ENCODE data around the gene KCNJ5.

The KCNJ5 gene

DNA sequence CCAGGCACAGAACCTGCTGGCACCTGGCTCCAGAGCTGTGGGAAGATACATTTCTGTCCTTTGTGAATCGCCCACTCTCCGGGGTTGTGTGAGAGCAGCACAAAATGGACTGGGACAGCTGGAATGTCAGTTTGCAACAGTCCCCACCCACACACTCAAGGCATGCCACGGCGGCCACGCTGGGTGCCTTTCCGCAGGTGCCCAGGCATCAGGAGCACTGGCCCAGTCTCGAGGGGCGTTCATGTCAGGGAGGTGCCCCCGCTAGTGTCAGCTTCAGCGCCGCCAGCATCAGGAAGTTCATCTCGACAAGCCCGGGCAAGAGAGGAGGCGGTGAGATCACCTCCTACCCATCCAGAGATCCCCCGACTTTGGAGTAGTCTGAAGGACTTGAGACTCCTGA is 49.4 kb downstream of the KCNJ5 start:
- Histone ChIP-seq H3K27ac (ENCODE audit: low read length, poor library complexity, severe bottlenecking) (no peak overlapping the region), H2BK12ac (ENCODE audit: low read length in 2 of 2) (no peak overlapping the region), H2BK5ac (ENCODE audit: low read depth, low read length, poor library complexity, severe bottlenecking) (peak overlapping the region; percentile 14), H4K8ac (ENCODE audit: low read length) (no peak overlapping the region), H3K14ac (ENCODE audit: low read length in 2 of 2) (no peak overlapping the region), H3K9ac (ENCODE audit: low read length) (no peak overlapping the region), H3K36me3 (ENCODE audit: control insufficient read depth in 1 of 2, insufficient read depth in 2 of 2, low read depth in 1 of 2, low read length in 2 of 2) (no peaks in the 10 kb centered on the region), H3K9me3 (ENCODE audit: control insufficient read depth, low read length) (no peaks in the 10 kb centered on the region), H3K18ac (ENCODE audit: low read depth in 1 of 2, low read length in 2 of 2) (no peak overlapping the region), H3K23ac (ENCODE audit: low read length in 2 of 2) (no peak overlapping the region), H3K4ac (ENCODE audit: low read depth in 1 of 2, low read length in 2 of 2) (no peak overlapping the region), H2BK15ac (ENCODE audit: low read depth, poor library complexity, severe bottlenecking) (peak overlapping the region; percentile 15), H3K4me1 (ENCODE audit: control insufficient read depth, insufficient read depth, low read depth, low read length) (peaks cover 6% of the 10 kb centered on the region), H3K4me3 (ENCODE audit: insufficient read depth in 1 of 2, low read depth in 1 of 2, low read length in 2 of 2) (no peak overlapping the region), H2AK5ac (ENCODE audit: low read length, severe bottlenecking) (no peak overlapping the region), H3K27me3 (ENCODE audit: control insufficient read depth in 1 of 2, insufficient read depth in 1 of 2, low read length in 2 of 2) (peaks cover 45 to 70% of the 10 kb centered on the region in 2 experiments), H2AFZ (ENCODE audit: low read depth, low read length) (no peak overlapping the region), H2BK120ac (ENCODE audit: low read depth, low read length) (no peak overlapping the region), H3K79me1 (replicated peaks; ENCODE audit: low read length, poor library complexity, severe bottlenecking) (no peaks in the 10 kb centered on the region), H3K4me2 (ENCODE audit: low read length, poor library complexity, severe bottlenecking) (no peak overlapping the region), H4K91ac (ENCODE audit: low read length) (peak overlapping the region; percentile 56)
- no peak for DNase-seq
- WGBS = 96% methylated on average over 11 of the region's 15 CpGs

DNA sequence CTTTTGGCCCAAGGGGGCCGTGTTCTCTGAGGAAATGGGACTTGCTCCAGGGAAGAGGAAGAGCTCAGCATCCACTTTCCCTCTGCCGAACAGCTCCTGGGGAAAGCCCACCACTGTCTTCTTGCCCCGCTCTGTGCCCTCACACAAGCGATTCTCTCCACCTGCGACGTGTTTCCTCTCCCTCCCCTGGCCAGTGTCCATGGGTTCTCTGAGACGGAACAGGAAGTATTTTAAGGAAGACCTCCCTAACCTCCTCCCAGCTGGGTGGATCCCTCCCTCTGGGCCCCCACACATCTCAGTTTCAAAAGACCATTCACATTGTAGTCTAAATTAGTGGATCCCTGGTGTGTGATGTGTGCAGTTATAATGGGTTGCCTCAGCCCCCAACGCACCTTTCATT is 50.0 kb downstream of the KCNJ5 start:
- Histone ChIP-seq H3K36me3 (ENCODE audit: control insufficient read depth in 1 of 2, insufficient read depth in 2 of 2, low read depth in 1 of 2, low read length in 2 of 2) (no peaks in the 10 kb centered on the region), H4K91ac (ENCODE audit: low read length) (no peak overlapping the region), H3K4me3 (ENCODE audit: insufficient read depth in 1 of 2, low read depth in 1 of 2, low read length in 2 of 2) (no peak overlapping the region), H2BK5ac (ENCODE audit: low read depth, low read length, poor library complexity, severe bottlenecking) (peak overlapping the region; percentile 14), H3K79me1 (replicated peaks; ENCODE audit: low read length, poor library complexity, severe bottlenecking) (no peaks in the 10 kb centered on the region), H3K23ac (ENCODE audit: low read length in 2 of 2) (no peak overlapping the region), H3K4me1 (ENCODE audit: control insufficient read depth, insufficient read depth, low read depth, low read length) (peaks cover 6% of the 10 kb centered on the region), H3K14ac (ENCODE audit: low read length in 2 of 2) (no peak overlapping the region), H2AK5ac (ENCODE audit: low read length, severe bottlenecking) (no peak overlapping the region), H3K27me3 (ENCODE audit: control insufficient read depth in 1 of 2, insufficient read depth in 1 of 2, low read length in 2 of 2) (peaks cover 45 to 70% of the 10 kb centered on the region in 2 experiments), H3K18ac (ENCODE audit: low read depth in 1 of 2, low read length in 2 of 2) (no peak overlapping the region), H3K9ac (ENCODE audit: low read length) (no peak overlapping the region), H3K4me2 (ENCODE audit: low read length, poor library complexity, severe bottlenecking) (no peak overlapping the region), H2AFZ (ENCODE audit: low read depth, low read length) (no peak overlapping the region), H2BK12ac (ENCODE audit: low read length in 2 of 2) (no peak overlapping the region), H3K9me3 (ENCODE audit: control insufficient read depth, low read length) (no peaks in the 10 kb centered on the region), H3K27ac (ENCODE audit: low read length, poor library complexity, severe bottlenecking) (no peak overlapping the region), H2BK15ac (ENCODE audit: low read depth, poor library complexity, severe bottlenecking) (no peak overlapping the region), H3K4ac (ENCODE audit: low read depth in 1 of 2, low read length in 2 of 2) (no peak overlapping the region), H2BK120ac (ENCODE audit: low read depth, low read length) (no peak overlapping the region), H4K8ac (ENCODE audit: low read length) (no peak overlapping the region)
- DNase-seq = no peak
- 87% methylated on average over 8 of the region's 8 CpGs for WGBS

DNA sequence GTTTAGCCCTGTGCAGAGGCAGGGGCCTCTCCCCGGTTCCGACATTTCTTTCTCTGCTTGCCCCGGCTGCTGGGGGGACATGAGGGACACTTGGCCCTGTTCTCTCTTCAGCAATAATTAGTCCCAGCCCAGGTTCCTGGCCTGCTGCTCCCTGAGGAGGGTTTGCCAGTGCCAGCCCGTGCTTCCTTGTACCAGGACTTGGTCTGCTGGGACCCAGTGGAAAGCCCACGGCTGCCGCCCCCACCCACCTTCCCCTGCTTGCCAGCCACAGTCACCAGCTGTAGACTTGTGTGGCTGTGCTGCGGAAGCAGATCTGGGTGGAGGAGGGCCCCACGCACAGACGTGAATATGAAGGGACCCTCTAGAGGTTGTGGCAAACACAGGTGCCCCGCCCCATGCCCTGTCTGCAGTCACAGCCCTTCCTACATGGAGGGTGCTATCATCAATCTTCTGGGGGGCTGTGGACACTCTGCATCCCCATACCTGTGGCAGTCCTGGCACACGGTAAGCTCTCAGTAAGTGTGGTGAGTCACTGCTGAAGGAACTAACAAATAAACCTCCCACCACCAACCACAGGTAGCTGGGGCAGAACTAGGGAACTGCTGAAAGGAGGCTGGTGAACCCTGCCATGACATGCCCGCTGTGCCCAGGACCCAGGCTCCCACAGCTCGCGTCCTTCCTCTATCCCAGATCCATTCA is 50.6 kb downstream of the KCNJ5 start:
- no peak overlapping the region for H2AFZ ChIP-seq (ENCODE audit: low read depth, low read length)
- peaks cover 6% of the 10 kb centered on the region for H3K4me1 ChIP-seq (ENCODE audit: control insufficient read depth, insufficient read depth, low read depth, low read length)
- H4K8ac ChIP-seq (ENCODE audit: low read length) = no peak overlapping the region
- H4K91ac ChIP-seq (ENCODE audit: low read length) = peak overlapping the region; percentile 40
- no peaks in the 10 kb centered on the region for H3K79me1 ChIP-seq (replicated peaks; ENCODE audit: low read length, poor library complexity, severe bottlenecking)
- DNase-seq = no peak
- H3K18ac ChIP-seq (ENCODE audit: low read depth in 1 of 2, low read length in 2 of 2) = no peak overlapping the region
- no peak overlapping the region for H2AK5ac ChIP-seq (ENCODE audit: low read length, severe bottlenecking)
- H2BK5ac ChIP-seq (ENCODE audit: low read depth, low read length, poor library complexity, severe bottlenecking) = no peak overlapping the region
- WGBS = 88% methylated on average over 11 of the region's 14 CpGs
- no peak overlapping the region for H3K4me2 ChIP-seq (ENCODE audit: low read length, poor library complexity, severe bottlenecking)
- no peak overlapping the region for H2BK12ac ChIP-seq (ENCODE audit: low read length in 2 of 2)
- H2BK120ac ChIP-seq (ENCODE audit: low read depth, low read length) = no peak overlapping the region
- no peak overlapping the region for H3K27ac ChIP-seq (ENCODE audit: low read length, poor library complexity, severe bottlenecking)
- H3K23ac ChIP-seq (ENCODE audit: low read length in 2 of 2) = no peak overlapping the region
- H3K9ac ChIP-seq (ENCODE audit: low read length) = no peak overlapping the region
- H3K9me3 ChIP-seq (ENCODE audit: control insufficient read depth, low read length) = no peaks in the 10 kb centered on the region
- H3K14ac ChIP-seq (ENCODE audit: low read length in 2 of 2) = no peak overlapping the region
- H3K4ac ChIP-seq (ENCODE audit: low read depth in 1 of 2, low read length in 2 of 2) = no peak overlapping the region
- H3K27me3 ChIP-seq (ENCODE audit: control insufficient read depth in 1 of 2, insufficient read depth in 1 of 2, low read length in 2 of 2) = peaks cover 45 to 70% of the 10 kb centered on the region in 2 experiments
- no peak overlapping the region for H2BK15ac ChIP-seq (ENCODE audit: low read depth, poor library complexity, severe bottlenecking)
- H3K36me3 ChIP-seq (ENCODE audit: control insufficient read depth in 1 of 2, insufficient read depth in 2 of 2, low read depth in 1 of 2, low read length in 2 of 2) = no peaks in the 10 kb centered on the region
- no peak overlapping the region for H3K4me3 ChIP-seq (ENCODE audit: insufficient read depth in 1 of 2, low read depth in 1 of 2, low read length in 2 of 2)

- no peak overlapping the region for H3K14ac ChIP-seq (ENCODE audit: low read length in 2 of 2)
- H3K23ac ChIP-seq (ENCODE audit: low read length in 2 of 2) = no peak overlapping the region
- H4K8ac ChIP-seq (ENCODE audit: low read length) = no peak overlapping the region
- no peak overlapping the region for H3K4me2 ChIP-seq (ENCODE audit: low read length, poor library complexity, severe bottlenecking)
- peaks cover 45 to 68% of the 10 kb centered on the region in 2 experiments for H3K27me3 ChIP-seq (ENCODE audit: control insufficient read depth in 1 of 2, insufficient read depth in 1 of 2, low read length in 2 of 2)
- no peak overlapping the region for H2AK5ac ChIP-seq (ENCODE audit: low read length, severe bottlenecking)
- no peak overlapping the region for H2BK120ac ChIP-seq (ENCODE audit: low read depth, low read length)
- H3K36me3 ChIP-seq (ENCODE audit: control insufficient read depth in 1 of 2, insufficient read depth in 2 of 2, low read depth in 1 of 2, low read length in 2 of 2) = no peaks in the 10 kb centered on the region
- H3K4ac ChIP-seq (ENCODE audit: low read depth in 1 of 2, low read length in 2 of 2) = no peak overlapping the region
- no peak overlapping the region for H2BK12ac ChIP-seq (ENCODE audit: low read length in 2 of 2)
- H2BK5ac ChIP-seq (ENCODE audit: low read depth, low read length, poor library complexity, severe bottlenecking) = no peak overlapping the region
- H3K79me1 ChIP-seq (replicated peaks; ENCODE audit: low read length, poor library complexity, severe bottlenecking) = no peaks in the 10 kb centered on the region
- 94% methylated on average over 13 of the region's 13 CpGs for WGBS
- no peaks in the 10 kb centered on the region for H3K9me3 ChIP-seq (ENCODE audit: control insufficient read depth, low read length)
- no peak overlapping the region for H3K27ac ChIP-seq (ENCODE audit: low read length, poor library complexity, severe bottlenecking)
- H3K4me1 ChIP-seq (ENCODE audit: control insufficient read depth, insufficient read depth, low read depth, low read length) = peaks cover 6% of the 10 kb centered on the region
- no peak overlapping the region for H3K9ac ChIP-seq (ENCODE audit: low read length)
- no peak overlapping the region for H3K18ac ChIP-seq (ENCODE audit: low read depth in 1 of 2, low read length in 2 of 2)
- no peak for DNase-seq
- H2AFZ ChIP-seq (ENCODE audit: low read depth, low read length) = no peak overlapping the region
- H3K4me3 ChIP-seq (ENCODE audit: insufficient read depth in 1 of 2, low read depth in 1 of 2, low read length in 2 of 2) = no peak overlapping the region
- no peak overlapping the region for H2BK15ac ChIP-seq (ENCODE audit: low read depth, poor library complexity, severe bottlenecking)
- H4K91ac ChIP-seq (ENCODE audit: low read length) = peak overlapping the region; percentile 40
Measured at GRCh38 chr11:128942272-128942612, 51.1 kb downstream of the KCNJ5 start.
